AG04450 (cell line): Measurements from ENCODE around the gene CCDC83. TPM values are rescaled to one million over a fixed set of nuclear protein-coding genes. Genes with fewer than 3 reads are reported as not detected.
"Not testable (repeated sequence)": the region's sequence is repeated elsewhere in the genome, so short reads cannot be mapped to it uniquely, and the experiment has no call there.

Source experiments
- CTCF ChIA-PET: fragments of 300-600, 350-600 bp; formaldehyde crosslinking; extraction: SDS; loops from one replicate; lab custom pipeline; 2022; ENCODE audit warnings: antibody characterized with exemption, inconsistent platforms; lab: Charles Lee
- POLR2A ChIA-PET: fragments of 350-600 bp; formaldehyde crosslinking; extraction: SDS; loops from one replicate; lab custom pipeline; 2021; ENCODE audit warnings: antibody characterized with exemption, inconsistent platforms; lab: Yijun Ruan, JAX
- DNase-seq: peaks from one replicate; pipeline ENCODE4 v3.0.0-alpha.2; 2011; ENCODE audit warnings: low read depth, low spot score
- H3K27ac ChIP-seq: one replicate; pipeline ENCODE4 v1.5.1; 2012; ENCODE audit warnings: low read depth, low read length, control low read depth
- H3K27me3 ChIP-seq: one replicate; pipeline ENCODE4 v1.6.0; 2012; ENCODE audit warnings: low read length; ENCODE audit not compliant: control insufficient read depth, insufficient read depth
- H3K4me3 ChIP-seq: 2 replicates; pipeline ENCODE4 v1.5.1; 2011; ENCODE audit warnings: mild to moderate bottlenecking, low read depth, low read length, control low read depth
- H3K9me3 ChIP-seq: 2 replicates; pipeline ENCODE4 v1.5.1; 2012; ENCODE audit warnings: low read length; ENCODE audit not compliant: control insufficient read depth, insufficient read depth
- CTCF ChIP-seq: IDR thresholded peaks from 2 replicates; pipeline ENCODE4 v1.5.1; 2011; ENCODE audit warnings: low read depth, low read length, control low read depth, inconsistent platforms
- polyA plus RNA-seq: library from polyadenylated mRNA; depleted of rRNA; stranded (reverse); fragments of >200 nt; gene quantifications from 2 replicates; pipeline ENCODE4 v1.2.3, GENCODE V29; 2011

CCDC83 gene
- polyA plus RNA-seq, 1 experiment: not detected

- no peak for TF ChIP-seq CTCF
- peaks cover 14% of the 10 kb centered on the region for H3K27me3 ChIP-seq
- no peak overlapping the region for H3K27ac ChIP-seq
- DNase-seq: no peak
- no peak overlapping the region for H3K4me3 ChIP-seq
- ChIA-PET POLR2A (no interaction called here), CTCF (interaction anchor here (0.5 kb wide), 1 partner anchor 372 kb away, joined by 6 read pairs; no protein-coding TSS in a partner anchor)
- peaks cover 4% of the 10 kb centered on the region; the same call in 1 of the 2 replicates for H3K9me3 ChIP-seq
Observed at GRCh38 chr11:85918910-85919794, 64.0 kb downstream of the CCDC83 start.

GRCh38 chr11:85922367-85922766, 67.2 kb downstream of the CCDC83 start:
- CTCF ChIA-PET: no interaction called here

GRCh38 chr11:85923455-85923854, 68.3 kb downstream of the CCDC83 start:
- POLR2A ChIA-PET: no interaction called here
- no peak for DNase-seq
- Histone ChIP-seq H3K27me3 (peaks cover 16% of the 10 kb centered on the region), H3K4me3 (no peak overlapping the region), H3K9me3 (no peaks in the 10 kb centered on the region), H3K27ac (no peak overlapping the region)
- CTCF ChIA-PET: no interaction called here
- TF ChIP-seq CTCF: no peak

More at GRCh38 chr11:85922367-85922766, 67.2 kb downstream of the CCDC83 start:
- Histone ChIP-seq H3K4me3 (no peak overlapping the region), H3K27ac (no peak overlapping the region), H3K27me3 (peaks cover 14% of the 10 kb centered on the region), H3K9me3 (no peaks in the 10 kb centered on the region)
- TF ChIP-seq CTCF: no peak
- POLR2A ChIA-PET: no interaction called here
- DNase-seq: no peak

GRCh38 chr11:85926653-85927214, 71.6 kb downstream of the CCDC83 start:
- H3K9me3 ChIP-seq, DNase-seq, POLR2A ChIA-PET, H3K27ac ChIP-seq, H3K4me3 ChIP-seq, CTCF ChIA-PET: not testable (repeated sequence)
- H3K27me3 ChIP-seq: peaks cover 12% of the 10 kb centered on the region

GRCh38 chr11:85930879-85931366, 75.7 kb downstream of the CCDC83 start:
- no peak overlapping the region for H3K27ac ChIP-seq
- H3K27me3 ChIP-seq: peaks cover 2% of the 10 kb centered on the region
- TF ChIP-seq CTCF: no peak
- POLR2A ChIA-PET: no interaction called here
- no peak overlapping the region for H3K4me3 ChIP-seq
- peaks cover 14% of the 10 kb centered on the region; the same call in 1 of the 2 replicates for H3K9me3 ChIP-seq
- CTCF ChIA-PET: no interaction called here
- no peak for DNase-seq
